ENCODE results near the gene PLXND1.

DNA sequence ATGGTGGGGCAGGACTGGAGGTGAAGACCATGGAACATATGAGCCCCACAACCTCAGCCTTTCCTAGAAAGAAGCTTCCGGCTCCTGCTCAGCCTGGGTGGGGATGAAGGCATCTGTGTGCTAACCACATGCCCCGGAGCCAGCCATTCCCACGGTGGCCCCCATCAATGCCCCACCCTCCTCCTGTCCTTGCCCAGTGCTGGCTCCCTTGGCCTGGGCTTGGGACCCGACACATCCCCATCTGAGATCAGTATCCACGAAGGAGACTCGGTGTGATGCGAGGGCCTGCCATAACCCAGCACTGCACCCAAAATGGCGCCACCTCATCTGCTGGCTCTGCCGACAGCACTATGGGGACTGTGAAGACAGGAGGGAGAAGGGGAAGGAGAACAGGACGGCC is 16.5 kb upstream of the PLXND1 start:
- TF ChIP-seq POLR2AphosphoS5 (IDR thresholded peaks at IDR 0.05; ENCODE audit: borderline replicate concordance, low read depth, low read length) (no peak), EZH2 (IDR thresholded peaks at IDR 0.05) (no peak), FOXP2 (optimal IDR thresholded peaks at IDR 0.05; ENCODE audit: control extremely low read depth, extremely low read length, insufficient read depth) (no peak)
